GM12878 (cell line): ENCODE results near the gene CACNA1B. TPM values are rescaled to one million over a fixed set of nuclear protein-coding genes. Genes with fewer than 3 reads are reported as not detected.

ENCODE experiments used
- ATAC-seq: fragments of 200-7000 bp; cut with Tn5 transposase; 3 replicates; pipeline ENCODE4 v1.9.1; 2020; ENCODE audit warnings: mild to moderate bottlenecking, moderate library complexity
- BruUV-seq: library from RNA; stranded (reverse); fragments of 400-500 nt; replicated peaks from 2 replicates; lab custom pipeline; 2021; lab: Mats Ljungman, UMichigan
- CTCF ChIA-PET: fragments of 300-600 bp; sonication (Branson Sonifier 250); formaldehyde crosslinking; extraction: SDS; loops from one replicate; lab custom pipeline; 2021; ENCODE audit warnings: inconsistent platforms; lab: Yijun Ruan, JAX
- POLR2A ChIA-PET: fragments of 350-600 bp; formaldehyde crosslinking; extraction: SDS; loops from one replicate; lab custom pipeline; 2021; ENCODE audit warnings: inconsistent platforms; lab: Charles Lee
- RAD21 ChIA-PET: fragments of 300-600 bp; sonication (Branson Sonifier 250); formaldehyde crosslinking; loops from one replicate; lab custom pipeline; 2023; ENCODE audit warnings: antibody characterized with exemption; ENCODE audit not compliant: unreplicated experiment; lab: Charles Lee
- SMC1A ChIA-PET: fragments of 300-600 bp; sonication (Branson Sonifier 250); formaldehyde crosslinking; loops from one replicate; lab custom pipeline; 2023; ENCODE audit not compliant: unreplicated experiment, uncharacterized antibody; lab: Charles Lee
- DNase-seq: peaks from one replicate; pipeline ENCODE4 v3.0.0-alpha.2; 2011; ENCODE audit warnings: low read depth, low spot score
- FAIRE-seq: peaks from 3 replicates; lab custom pipeline; 2011; peaks lifted over from hg19 to GRCh38; lab: Jason Lieb, UNC
- H2AFZ ChIP-seq: 2 replicates; pipeline ENCODE4 v1.6.0; 2011; ENCODE audit warnings: low read depth, low read length, control low read depth; ENCODE audit not compliant: control insufficient read depth
- H3K27ac ChIP-seq: 2 replicates; pipeline ENCODE4 v1.5.1; 2011; ENCODE audit warnings: control low read depth; ENCODE audit not compliant: control insufficient read depth, insufficient read depth
- H3K27me3 ChIP-seq, 2 experiments: replicated peaks in 1 of 2; 2 replicates each; pipeline versions ENCODE4 v1.6.0 to v1.6.1; 2011; ENCODE audit warnings: low read length in 1 of 2; ENCODE audit not compliant: control insufficient read depth in 2 of 2, insufficient read depth in 2 of 2
- H3K36me3 ChIP-seq, 2 experiments: 2 replicates each; pipeline ENCODE4 v1.5.1; 2011; ENCODE audit warnings: low read length in 1 of 2; ENCODE audit not compliant: control insufficient read depth in 2 of 2, insufficient read depth in 2 of 2
- H3K4me1 ChIP-seq: 2 replicates; pipeline ENCODE4 v1.6.1; 2011; ENCODE audit warnings: mild to moderate bottlenecking, low read length, moderate library complexity, mixed read lengths; ENCODE audit not compliant: control insufficient read depth, insufficient read depth
- H3K4me2 ChIP-seq: 2 replicates; pipeline ENCODE4 v1.6.0; 2011; ENCODE audit warnings: control low read depth; ENCODE audit not compliant: control insufficient read depth, insufficient read depth
- H3K4me3 ChIP-seq: fragments of 200-600 bp; sonication (generic); 2 replicates; pipeline ENCODE4 v1.5.1; 2016
- H3K79me2 ChIP-seq: 2 replicates; pipeline ENCODE4 v1.6.0; 2011; ENCODE audit warnings: low read length; ENCODE audit not compliant: control insufficient read depth, insufficient read depth
- H3K9ac ChIP-seq: 2 replicates; pipeline ENCODE4 v1.8.0; 2011; ENCODE audit warnings: low read length, control low read depth, mixed read lengths; ENCODE audit not compliant: control insufficient read depth, insufficient read depth
- H3K9me3 ChIP-seq: replicated peaks from 3 replicates; pipeline ENCODE4 v1.5.1; 2011; ENCODE audit warnings: mild to moderate bottlenecking, low read length; ENCODE audit not compliant: control insufficient read depth, insufficient read depth
- H4K20me1 ChIP-seq: 2 replicates; pipeline ENCODE4 v1.6.0; 2011; ENCODE audit not compliant: control insufficient read depth, insufficient read depth
- BMI1 ChIP-seq: fragments of 450-650 bp; IDR thresholded peaks from 2 replicates; pipeline ENCODE4 v1.6.1; 2016; ENCODE audit warnings: mild to moderate bottlenecking, moderate library complexity, borderline replicate concordance
- E2F4 ChIP-seq: IDR thresholded peaks from 2 replicates; pipeline ENCODE4 v1.6.1; 2012; ENCODE audit warnings: low read depth, low read length, improper control_type of control experiment
- EZH2 ChIP-seq: IDR thresholded peaks from 2 replicates; pipeline ENCODE4 v1.6.1; 2012; ENCODE audit warnings: low read depth, mild to moderate bottlenecking, control low read depth, inconsistent platforms, low read length, borderline replicate concordance; ENCODE audit not compliant: control insufficient read depth
- IRF3 ChIP-seq: fragments of 450-650 bp; IDR thresholded peaks from 2 replicates; pipeline ENCODE4 v1.6.1; 2014; ENCODE audit warnings: mild to moderate bottlenecking
- NR2C1 ChIP-seq: fragments of 450-650 bp; IDR thresholded peaks from 2 replicates; pipeline ENCODE4 v1.6.1; 2017; ENCODE audit warnings: antibody characterized with exemption, mild to moderate bottlenecking, moderate library complexity
- NR2C2 ChIP-seq: IDR thresholded peaks from 2 replicates; pipeline ENCODE4 v1.6.1; 2011; ENCODE audit warnings: borderline replicate concordance, low read depth; ENCODE audit not compliant: control insufficient read depth, insufficient read length
- RAD21 ChIP-seq: IDR thresholded peaks from 2 replicates; pipeline ENCODE4 v1.6.1; 2011; ENCODE audit warnings: mild to moderate bottlenecking, low read depth, low read length, moderate library complexity; ENCODE audit not compliant: insufficient read depth
- RBBP5 ChIP-seq: fragments of 200-600 bp; sonication (generic); conservative IDR thresholded peaks from 2 replicates; pipeline ENCODE4 v1.6.1; 2016
- SMAD1 ChIP-seq: fragments of 450-650 bp; IDR thresholded peaks from 2 replicates; pipeline ENCODE4 v1.6.1; 2018; ENCODE audit warnings: mild to moderate bottlenecking, low read depth; ENCODE audit not compliant: partially characterized antibody
- TAF1 ChIP-seq: IDR thresholded peaks from 2 replicates; pipeline ENCODE4 v1.6.1; 2011; ENCODE audit warnings: mild to moderate bottlenecking, low read depth, low read length, borderline replicate concordance
- USF1 ChIP-seq: IDR thresholded peaks from 2 replicates; pipeline ENCODE4 v1.6.1; 2011; ENCODE audit warnings: borderline replicate concordance, low read depth, mild to moderate bottlenecking, moderate library complexity, mixed read lengths, low read length; ENCODE audit not compliant: insufficient read depth; ENCODE audit errors: extremely low read length
- WGBS: methylation state at CpG from one replicate; pipeline ENCODE4 v1.1.6; 2016; ENCODE audit warnings: low lambda C conversion rate; ENCODE audit not compliant: insufficient replicate concordance, insufficient coverage; ENCODE audit errors: missing lambda C conversion rate; 5-methylcytosine and 5-hydroxymethylcytosine counted together
- in situ Hi-C: fragments of 300-500 bp; cut with MboI; formaldehyde crosslinking; loops from 9 replicates; pipeline ENCODE4 v1.14.3; 2018; ENCODE audit warnings: mixed read lengths
- intact Hi-C: fragments of 100-400 bp; cut with micrococcal nuclease; formaldehyde crosslinking; loops from one replicate; pipeline ENCODE4 v1.14.2; 2022; ENCODE audit not compliant: unreplicated experiment
- polyA plus RNA-seq, 11 experiments: library from polyadenylated mRNA; depleted of rRNA in 4 of 11; unstranded in 6 of 11; stranded (reverse) in 5 of 11; fragments of >200 nt; fragmentation: Nextera tagmentation in 4 of 11; fragmentation: Illumina TruSeq in 1 of 11; extraction: Ambion mirVana in 4 of 11; extraction: Trizol in 1 of 11; gene quantifications; 1 replicate in 1 of 11; 2 replicates in 10 of 11; pipeline versions ENCODE4 v1.2.1 to v1.2.3, GENCODE V29; 2011 to 2016; ENCODE audit warnings: inconsistent platforms in 2 of 11, missing spikeins in 2 of 11, low read depth in 1 of 11
- total RNA-seq, 4 experiments: library from RNA; depleted of rRNA in 3 of 4; stranded (reverse); fragments of >200 nt in 3 of 4; fragmentation: Illumina TruSeq in 1 of 4; extraction: Trizol in 1 of 4; gene quantifications; 2 replicates each; pipeline versions ENCODE4 v1.2.1 to v1.2.3, GENCODE V29; 2013 to 2021
- TF ChIP-seq, protein P1 (sequence below): fragments of 450-650 bp; IDR thresholded peaks from 2 replicates; pipeline ENCODE4 v1.6.1; 2017; ENCODE audit warnings: antibody characterized with exemption, mild to moderate bottlenecking, moderate library complexity

Gene CACNA1B
- total and polyA plus RNA-seq, 10 of the 15 experiments (the other 5 are each of a cell fraction or from before 2014, with no cell fraction given), result 0.01 to 0.03 (median 0.01) TPM; not detected in 7

GRCh38 chr9:138009016-138009802 is 131.6 kb downstream of the CACNA1B start:
- no peak for DNase-seq
- WGBS, result 52% methylated on average over 17 of the region's 17 CpGs
- ChIA-PET CTCF (no interaction called here), SMC1A (no interaction called here), POLR2A (no interaction called here), RAD21 (no interaction called here)
- Histone ChIP-seq H3K9ac (no peak overlapping the region), H3K36me3 (no peaks in the 10 kb centered on the region), H3K27me3 (no peaks in the 10 kb centered on the region; a peak in 1 of 4 replicates), H4K20me1 (no peaks in the 10 kb centered on the region), H3K79me2 (no peaks in the 10 kb centered on the region), H3K4me3 (no peak overlapping the region), H3K27ac (no peak overlapping the region), H3K4me2 (no peak overlapping the region), H2AFZ (no peak overlapping the region), H3K9me3 (no peaks in the 10 kb centered on the region), H3K4me1 (no peaks in the 10 kb centered on the region)
- TF ChIP-seq BMI1 (no peak), TAF1 (no peak), SMAD1 (no peak), IRF3 (no peak), NR2C1 (no peak), NR2C2 (no peak), RBBP5 (no peak), RAD21 (no peak), EZH2 (no peak), USF1 (no peak), E2F4 (no peak)
- TF ChIP-seq, protein P1, sequence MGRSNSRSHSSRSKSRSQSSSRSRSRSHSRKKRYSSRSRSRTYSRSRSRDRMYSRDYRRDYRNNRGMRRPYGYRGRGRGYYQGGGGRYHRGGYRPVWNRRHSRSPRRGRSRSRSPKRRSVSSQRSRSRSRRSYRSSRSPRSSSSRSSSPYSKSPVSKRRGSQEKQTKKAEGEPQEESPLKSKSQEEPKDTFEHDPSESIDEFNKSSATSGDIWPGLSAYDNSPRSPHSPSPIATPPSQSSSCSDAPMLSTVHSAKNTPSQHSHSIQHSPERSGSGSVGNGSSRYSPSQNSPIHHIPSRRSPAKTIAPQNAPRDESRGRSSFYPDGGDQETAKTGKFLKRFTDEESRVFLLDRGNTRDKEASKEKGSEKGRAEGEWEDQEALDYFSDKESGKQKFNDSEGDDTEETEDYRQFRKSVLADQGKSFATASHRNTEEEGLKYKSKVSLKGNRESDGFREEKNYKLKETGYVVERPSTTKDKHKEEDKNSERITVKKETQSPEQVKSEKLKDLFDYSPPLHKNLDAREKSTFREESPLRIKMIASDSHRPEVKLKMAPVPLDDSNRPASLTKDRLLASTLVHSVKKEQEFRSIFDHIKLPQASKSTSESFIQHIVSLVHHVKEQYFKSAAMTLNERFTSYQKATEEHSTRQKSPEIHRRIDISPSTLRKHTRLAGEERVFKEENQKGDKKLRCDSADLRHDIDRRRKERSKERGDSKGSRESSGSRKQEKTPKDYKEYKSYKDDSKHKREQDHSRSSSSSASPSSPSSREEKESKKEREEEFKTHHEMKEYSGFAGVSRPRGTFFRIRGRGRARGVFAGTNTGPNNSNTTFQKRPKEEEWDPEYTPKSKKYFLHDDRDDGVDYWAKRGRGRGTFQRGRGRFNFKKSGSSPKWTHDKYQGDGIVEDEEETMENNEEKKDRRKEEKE, result no peak
- ATAC-seq, result no peak
- no TSS peak for BruUV-seq
- FAIRE-seq, result no peak
- in situ Hi-C loops (no loop called here), intact Hi-C loops (no loop called here)
